DND-41 (cell line): ENCODE data around the gene ERBB4.

Source experiments
- ATAC-seq: fragments of 200-7000 bp; cut with Tn5 transposase; 3 replicates; pipeline ENCODE4 v1.9.1; 2021; ENCODE audit warnings: low read depth; ENCODE audit not compliant: insufficient read depth
- DNase-seq: peaks from one replicate; pipeline ENCODE4 v3.0.0-alpha.2; 2020
- H2AFZ ChIP-seq: 2 replicates; pipeline ENCODE4 v1.6.0; 2012; ENCODE audit warnings: low read depth, low read length
- H3K27ac ChIP-seq: 2 replicates; pipeline ENCODE4 v1.5.1; 2012; ENCODE audit warnings: low read length, inconsistent platforms
- H3K27me3 ChIP-seq: fragments of 200-600 bp; sonication (generic); 2 replicates; pipeline ENCODE4 v1.6.0; 2012; ENCODE audit warnings: low read length, mild to moderate bottlenecking, inconsistent platforms; ENCODE audit not compliant: insufficient read depth, poor library complexity
- H3K36me3 ChIP-seq: 2 replicates; pipeline ENCODE4 v1.5.1; 2012; ENCODE audit warnings: low read length, inconsistent platforms; ENCODE audit not compliant: insufficient read depth
- H3K4me1 ChIP-seq: 2 replicates; pipeline ENCODE4 v1.5.1; 2012; ENCODE audit warnings: mild to moderate bottlenecking, low read length; ENCODE audit not compliant: insufficient read depth
- H3K4me2 ChIP-seq: 2 replicates; pipeline ENCODE4 v1.6.0; 2012; ENCODE audit warnings: mild to moderate bottlenecking, moderate library complexity, low read length, inconsistent platforms; ENCODE audit not compliant: insufficient read depth
- H3K4me3 ChIP-seq, 2 experiments: fragments of 200-600 bp in 1 of 2; shearing (Covaris generic) in 1 of 2; 2 replicates each; pipeline ENCODE4 v1.5.1; 2012 to 2016; ENCODE audit warnings: inconsistent platforms in 2 of 2, low read length in 2 of 2, mild to moderate bottlenecking in 2 of 2, low read depth in 1 of 2, moderate library complexity in 1 of 2
- H3K79me2 ChIP-seq: 2 replicates; pipeline ENCODE4 v1.6.0; 2012; ENCODE audit warnings: low read length, inconsistent platforms; ENCODE audit not compliant: insufficient read depth
- H3K9ac ChIP-seq: 2 replicates; pipeline ENCODE4 v1.6.0; 2012; ENCODE audit warnings: low read depth, mild to moderate bottlenecking, inconsistent platforms, low read length, moderate library complexity
- H3K9me3 ChIP-seq: 2 replicates; pipeline ENCODE4 v1.5.1; 2012; ENCODE audit warnings: low read length, moderate library complexity, mild to moderate bottlenecking, inconsistent platforms; ENCODE audit not compliant: insufficient read depth, severe bottlenecking
- H4K20me1 ChIP-seq: 2 replicates; pipeline ENCODE4 v1.6.0; 2012; ENCODE audit warnings: low read length; ENCODE audit not compliant: insufficient read depth
- EZH2 ChIP-seq: IDR thresholded peaks from 3 replicates; pipeline ENCODE4 v1.6.1; 2012; ENCODE audit warnings: borderline replicate concordance, low read depth, mild to moderate bottlenecking, moderate library complexity, low read length, inconsistent platforms; ENCODE audit not compliant: severe bottlenecking
- TF ChIP-seq, protein P1 (sequence below): IDR thresholded peaks from 2 replicates; pipeline ENCODE4 v1.5.1; 2012; ENCODE audit warnings: borderline replicate concordance, low read length, moderate library complexity, mild to moderate bottlenecking; ENCODE audit not compliant: poor library complexity, severe bottlenecking; ENCODE audit errors: extremely low read depth

ERBB4 gene

GRCh38 chr2:212426637-212427412 lies 111.8 kb downstream of the ERBB4 start:
- H3K79me2 ChIP-seq, result no peaks in the 10 kb centered on the region
- H2AFZ ChIP-seq, result no peak overlapping the region
- H4K20me1 ChIP-seq, result no peaks in the 10 kb centered on the region
- no peak overlapping the region for H3K27ac ChIP-seq
- DNase-seq, result no peak
- H3K4me2 ChIP-seq, result no peak overlapping the region
- H3K36me3 ChIP-seq, result no peaks in the 10 kb centered on the region
- no peak overlapping the region for H3K4me3 ChIP-seq
- H3K27me3 ChIP-seq, result no peaks in the 10 kb centered on the region
- no peak overlapping the region for H3K9ac ChIP-seq
- H3K4me1 ChIP-seq, result no peaks in the 10 kb centered on the region
- H3K9me3 ChIP-seq, result no peaks in the 10 kb centered on the region
- no peak for TF ChIP-seq EZH2
- TF ChIP-seq, protein P1, sequence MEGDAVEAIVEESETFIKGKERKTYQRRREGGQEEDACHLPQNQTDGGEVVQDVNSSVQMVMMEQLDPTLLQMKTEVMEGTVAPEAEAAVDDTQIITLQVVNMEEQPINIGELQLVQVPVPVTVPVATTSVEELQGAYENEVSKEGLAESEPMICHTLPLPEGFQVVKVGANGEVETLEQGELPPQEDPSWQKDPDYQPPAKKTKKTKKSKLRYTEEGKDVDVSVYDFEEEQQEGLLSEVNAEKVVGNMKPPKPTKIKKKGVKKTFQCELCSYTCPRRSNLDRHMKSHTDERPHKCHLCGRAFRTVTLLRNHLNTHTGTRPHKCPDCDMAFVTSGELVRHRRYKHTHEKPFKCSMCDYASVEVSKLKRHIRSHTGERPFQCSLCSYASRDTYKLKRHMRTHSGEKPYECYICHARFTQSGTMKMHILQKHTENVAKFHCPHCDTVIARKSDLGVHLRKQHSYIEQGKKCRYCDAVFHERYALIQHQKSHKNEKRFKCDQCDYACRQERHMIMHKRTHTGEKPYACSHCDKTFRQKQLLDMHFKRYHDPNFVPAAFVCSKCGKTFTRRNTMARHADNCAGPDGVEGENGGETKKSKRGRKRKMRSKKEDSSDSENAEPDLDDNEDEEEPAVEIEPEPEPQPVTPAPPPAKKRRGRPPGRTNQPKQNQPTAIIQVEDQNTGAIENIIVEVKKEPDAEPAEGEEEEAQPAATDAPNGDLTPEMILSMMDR, result no peak
- ATAC-seq, result no peak

- Histone ChIP-seq H3K4me3 (no peak overlapping the region), H3K4me2 (no peak overlapping the region), H3K79me2 (no peaks in the 10 kb centered on the region), H3K27ac (no peak overlapping the region), H3K9me3 (no peaks in the 10 kb centered on the region), H3K27me3 (no peaks in the 10 kb centered on the region), H2AFZ (no peak overlapping the region), H3K36me3 (no peaks in the 10 kb centered on the region), H3K4me1 (no peaks in the 10 kb centered on the region), H3K9ac (no peak overlapping the region), H4K20me1 (no peaks in the 10 kb centered on the region)
- ATAC-seq, result no peak
- TF ChIP-seq, protein P1, result no peak
- TF ChIP-seq EZH2, result no peak
- no peak for DNase-seq
These were observed 114.5 kb downstream of the ERBB4 start for GRCh38 chr2:212424082-212424481.

DNA sequence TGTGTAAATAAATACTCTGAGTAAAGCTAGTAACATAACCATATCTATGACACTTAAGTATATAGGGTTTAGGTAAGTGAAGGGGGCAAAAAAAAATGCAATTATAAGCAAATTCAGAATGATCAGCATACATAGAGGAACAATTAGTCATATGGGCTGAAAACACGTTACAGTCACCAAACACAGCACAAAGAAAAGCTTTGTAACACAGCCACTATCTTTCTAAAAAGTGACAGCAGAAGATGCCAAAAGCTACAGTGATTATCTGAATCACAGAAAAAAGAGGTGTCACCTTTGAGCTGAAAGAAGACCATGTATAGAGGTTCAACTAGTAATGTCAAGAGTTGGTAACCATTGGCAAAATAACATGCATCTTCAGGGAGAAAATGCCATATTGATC lies 115.5 kb downstream of the ERBB4 start:
- Histone ChIP-seq H3K4me3 (no peak overlapping the region), H4K20me1 (no peaks in the 10 kb centered on the region), H3K9ac (no peak overlapping the region), H3K36me3 (no peaks in the 10 kb centered on the region), H3K79me2 (no peaks in the 10 kb centered on the region), H3K9me3 (no peaks in the 10 kb centered on the region), H3K4me2 (no peak overlapping the region), H2AFZ (no peak overlapping the region), H3K27ac (no peak overlapping the region), H3K4me1 (no peaks in the 10 kb centered on the region), H3K27me3 (no peaks in the 10 kb centered on the region)
- no peak for DNase-seq
- TF ChIP-seq, protein P1, result no peak
- no peak for TF ChIP-seq EZH2
- ATAC-seq, result no peak
